Middle frontal gyrus (tissue), 1 donor: Measurements from ENCODE around the gene ISG15.
A peak's percentile ranks its signal among the peaks of the same experiment; 100 is the strongest.
"Not testable (repeated sequence)": the region's sequence is repeated elsewhere in the genome, so short reads cannot be mapped to it uniquely, and the experiment has no call there.

Experiments used
- DNase-seq: peaks from one replicate; pipeline ENCODE4 v3.0.0-alpha.2; 2015; ENCODE audit warnings: low spot score; ENCODE audit errors: extremely low spot score

ISG15 gene

GRCh38 chr1:1026599-1027413, 13.5 kb downstream of the ISG15 start:
- DNase-seq: no peak

GRCh38 chr1:1027791-1028190, 14.5 kb downstream of the ISG15 start:
- DNase-seq: no peak

- not testable (repeated sequence) for DNase-seq
These were observed 17.8 kb downstream of the ISG15 start for GRCh38 chr1:1030867-1031658.

- DNase-seq: no peak
These were observed 18.4 kb downstream of the ISG15 start for GRCh38 chr1:1031659-1032235.

- DNase-seq: no peak
These were observed 19.1 kb downstream of the ISG15 start for GRCh38 chr1:1032424-1032823.

- DNase-seq: peak; percentile 83
These were observed 19.8 kb downstream of the ISG15 start for GRCh38 chr1:1033009-1033587.

- no peak for DNase-seq
These were observed 20.6 kb downstream of the ISG15 start for GRCh38 chr1:1033731-1034438.

GRCh38 chr1:1034439-1034781, 21.1 kb downstream of the ISG15 start:
- no peak for DNase-seq

GRCh38 chr1:1035291-1035943, 22.1 kb downstream of the ISG15 start:
- DNase-seq: no peak

- DNase-seq: no peak
These were observed 24.4 kb downstream of the ISG15 start for GRCh38 chr1:1037366-1038327.

GRCh38 chr1:1038694-1039093, 25.4 kb downstream of the ISG15 start:
- no peak for DNase-seq

GRCh38 chr1:1039145-1039910, 26.0 kb downstream of the ISG15 start:
- DNase-seq: no peak

GRCh38 chr1:1040004-1040991, 27.0 kb downstream of the ISG15 start:
- DNase-seq: peak; percentile 28

- DNase-seq: no peak
These were observed 27.8 kb downstream of the ISG15 start for GRCh38 chr1:1041092-1041523.

- no peak for DNase-seq
These were observed 28.6 kb downstream of the ISG15 start for GRCh38 chr1:1041873-1042272.

- DNase-seq: no peak
These were observed 29.5 kb downstream of the ISG15 start for GRCh38 chr1:1042835-1043234.

- no peak for DNase-seq
These were observed 30.1 kb downstream of the ISG15 start for GRCh38 chr1:1043411-1043810.

GRCh38 chr1:1043921-1044320, 30.6 kb downstream of the ISG15 start:
- DNase-seq: no peak
